ENCODE measurements around the gene C3AR1.
"Not testable (repeated sequence)": the region's sequence is repeated elsewhere in the genome, so short reads cannot be mapped to it uniquely, and the experiment has no call there.

The C3AR1 gene

DNA sequence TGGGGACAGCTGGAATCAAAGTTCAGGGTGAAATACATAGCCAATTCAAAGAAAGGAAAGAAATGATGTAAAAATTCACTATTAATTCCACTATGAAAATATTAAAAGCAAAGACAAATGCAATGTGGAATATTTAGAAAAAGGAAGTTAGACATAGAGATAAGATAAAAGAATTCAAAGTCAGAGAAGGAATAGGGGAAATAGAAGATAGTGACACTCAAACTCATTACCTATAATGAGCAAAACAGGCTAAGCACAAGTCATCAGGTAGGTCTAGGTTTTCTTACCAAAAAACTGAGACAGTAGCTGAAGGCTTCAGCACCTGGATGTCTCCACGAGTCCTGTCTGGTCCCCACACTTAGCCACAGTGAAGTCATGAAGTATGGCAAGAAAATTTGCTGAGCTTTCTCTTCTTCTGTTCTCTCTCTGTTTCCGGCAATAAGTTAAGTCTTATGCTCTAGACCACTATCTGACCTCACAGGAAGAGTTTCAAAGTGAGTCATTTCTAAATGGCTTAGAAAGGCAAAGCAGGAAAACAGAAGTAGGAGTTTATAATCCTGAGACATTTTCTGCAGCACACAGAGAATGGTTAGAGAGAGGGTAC lies at the start of gene C3AR1:
Gene C3AR1 (minus strand): TSS at position 369 of the 604 bp plus-strand sequence. CDS start 6,174 bp downstream, outside the sequence.
- TF ChIP-seq, protein P1, sequence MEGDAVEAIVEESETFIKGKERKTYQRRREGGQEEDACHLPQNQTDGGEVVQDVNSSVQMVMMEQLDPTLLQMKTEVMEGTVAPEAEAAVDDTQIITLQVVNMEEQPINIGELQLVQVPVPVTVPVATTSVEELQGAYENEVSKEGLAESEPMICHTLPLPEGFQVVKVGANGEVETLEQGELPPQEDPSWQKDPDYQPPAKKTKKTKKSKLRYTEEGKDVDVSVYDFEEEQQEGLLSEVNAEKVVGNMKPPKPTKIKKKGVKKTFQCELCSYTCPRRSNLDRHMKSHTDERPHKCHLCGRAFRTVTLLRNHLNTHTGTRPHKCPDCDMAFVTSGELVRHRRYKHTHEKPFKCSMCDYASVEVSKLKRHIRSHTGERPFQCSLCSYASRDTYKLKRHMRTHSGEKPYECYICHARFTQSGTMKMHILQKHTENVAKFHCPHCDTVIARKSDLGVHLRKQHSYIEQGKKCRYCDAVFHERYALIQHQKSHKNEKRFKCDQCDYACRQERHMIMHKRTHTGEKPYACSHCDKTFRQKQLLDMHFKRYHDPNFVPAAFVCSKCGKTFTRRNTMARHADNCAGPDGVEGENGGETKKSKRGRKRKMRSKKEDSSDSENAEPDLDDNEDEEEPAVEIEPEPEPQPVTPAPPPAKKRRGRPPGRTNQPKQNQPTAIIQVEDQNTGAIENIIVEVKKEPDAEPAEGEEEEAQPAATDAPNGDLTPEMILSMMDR (IDR thresholded peaks at IDR 0.05; ENCODE audit: low read depth, low read length): no peak
- no peak within 1 kb of the TSS for H3K4me3 ChIP-seq (ENCODE audit: low read depth, low read length)

DNA sequence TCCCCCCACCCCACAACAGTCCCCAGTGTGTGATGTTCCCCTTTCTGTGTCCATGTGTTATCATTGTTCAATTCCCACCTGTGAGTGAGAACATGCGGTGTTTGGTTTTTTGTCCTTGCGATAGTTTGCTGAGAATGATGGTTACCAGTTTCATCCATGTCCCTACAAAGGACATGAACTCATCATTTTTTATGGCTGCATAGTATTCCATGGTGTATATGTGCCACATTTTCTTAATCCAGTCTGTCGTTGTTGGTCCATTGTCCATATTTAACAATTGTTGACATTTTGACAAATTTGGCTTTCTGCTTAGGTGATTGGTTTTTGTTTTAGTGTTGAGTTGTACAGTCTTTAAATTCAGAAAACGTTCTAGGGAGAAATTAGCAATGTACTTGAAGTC lies 47.0 kb upstream of the C3AR1 start:
- not testable (repeated sequence) for H3K4me3 ChIP-seq (ENCODE audit: low read depth, low read length)

DNA sequence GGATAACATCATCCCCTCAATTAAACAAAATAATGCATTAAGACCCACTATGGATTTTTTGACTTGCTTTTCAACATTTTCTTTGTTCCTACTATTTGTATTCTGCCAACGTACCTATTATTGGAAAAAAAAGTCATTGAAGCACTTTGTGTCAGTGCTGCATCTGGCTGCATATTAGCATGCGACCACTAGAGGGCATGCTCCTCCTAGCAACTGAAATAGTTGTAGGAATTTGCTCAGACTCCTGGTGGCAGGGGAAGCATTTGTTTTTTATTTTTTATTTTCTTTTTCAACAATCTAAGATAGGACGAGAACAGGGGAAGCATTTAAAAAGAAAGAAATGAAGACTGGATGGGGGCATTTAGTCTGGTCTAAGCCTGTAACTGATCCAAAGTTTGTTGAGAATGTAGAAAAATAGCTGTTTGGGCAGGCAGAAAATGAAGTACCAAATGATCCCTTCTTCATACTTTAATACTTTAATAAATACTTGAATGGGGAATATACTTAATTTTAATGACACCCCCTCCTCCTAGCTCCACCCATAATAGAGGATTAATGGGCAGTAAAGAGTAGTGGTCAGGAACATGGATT lies 42.7 kb upstream of the C3AR1 start:
- TF ChIP-seq, protein P1 (IDR thresholded peaks at IDR 0.05; ENCODE audit: low read depth, low read length): peak; percentile 88
- H3K4me3 ChIP-seq (ENCODE audit: low read depth, low read length): 0 out of 2 replicates have a peak overlapping the region, but pooled peaks have one; percentile 9

DNA sequence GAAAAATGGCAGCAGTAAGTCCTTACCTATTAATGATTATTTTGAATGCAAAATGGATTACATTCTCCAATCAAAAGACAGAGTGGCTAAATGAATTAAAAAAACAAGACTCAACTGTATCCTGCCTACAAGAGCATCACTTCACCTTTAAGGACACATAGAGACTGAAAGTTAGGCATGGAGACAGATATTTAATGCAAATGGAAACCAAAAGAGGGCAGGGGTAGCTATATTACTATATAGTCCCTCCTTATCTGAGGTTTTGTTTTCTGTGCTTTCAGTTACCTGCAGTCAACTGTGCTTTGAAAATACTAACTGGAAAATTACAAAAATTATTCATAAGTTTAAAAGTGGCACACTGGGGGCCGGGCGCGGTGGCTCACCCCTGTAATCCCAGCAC lies 33.1 kb upstream of the C3AR1 start:
- no peak overlapping the region for H3K4me3 ChIP-seq (ENCODE audit: low read depth, low read length)
- TF ChIP-seq, protein P1 (IDR thresholded peaks at IDR 0.05; ENCODE audit: low read depth, low read length): no peak

DNA sequence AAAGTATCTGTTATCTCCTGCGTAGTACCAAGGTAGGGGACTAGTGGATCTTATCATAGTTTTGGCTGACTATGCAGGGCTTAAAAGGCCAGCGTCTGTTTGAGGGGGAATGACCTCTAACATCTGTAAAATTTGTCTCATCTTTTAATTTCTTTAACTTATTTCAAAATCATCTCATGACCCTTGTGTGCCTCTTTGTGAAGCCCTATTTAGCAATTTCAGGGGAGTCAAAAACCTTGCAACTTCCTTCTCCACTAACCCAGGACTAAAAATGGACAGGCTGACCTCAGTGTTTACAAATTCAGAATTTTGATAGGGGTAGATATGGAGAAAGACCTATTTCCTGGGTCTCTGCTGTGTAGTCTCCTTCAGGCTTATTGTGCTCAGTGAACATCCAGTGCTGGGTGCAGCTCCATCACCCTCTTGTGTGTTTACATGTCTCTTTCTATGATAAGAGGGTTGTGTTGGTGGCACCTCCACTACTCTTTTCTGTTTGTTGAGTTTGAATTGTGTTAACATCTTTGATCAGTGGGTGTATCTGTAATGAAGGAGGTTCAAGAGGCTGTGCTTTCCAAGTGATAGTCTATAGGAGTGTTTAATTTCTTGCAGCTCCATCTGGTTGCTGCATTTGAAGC lies 30.2 kb upstream of the C3AR1 start:
- TF ChIP-seq, protein P1 (IDR thresholded peaks at IDR 0.05; ENCODE audit: low read depth, low read length): no peak
- H3K4me3 ChIP-seq (ENCODE audit: low read depth, low read length): no peak overlapping the region

DNA sequence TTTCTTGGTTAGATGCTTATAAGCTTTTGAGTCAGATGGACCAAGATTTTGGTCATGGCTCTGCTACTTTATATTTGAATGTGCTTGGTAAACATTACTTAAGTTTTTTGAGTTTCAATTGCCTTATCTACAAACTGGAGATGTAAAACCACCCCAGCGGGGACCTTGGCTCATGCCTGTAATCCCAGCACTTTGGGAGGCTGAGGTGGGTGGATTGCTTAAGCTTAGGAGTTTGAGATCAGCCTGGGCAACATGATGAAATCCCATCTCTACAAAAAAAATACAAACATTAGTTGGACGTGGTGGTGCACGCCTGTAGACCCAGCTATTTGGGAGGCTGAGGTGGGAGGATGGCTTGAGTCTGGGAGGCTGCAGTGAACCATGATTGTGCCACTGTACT lies 27.1 kb upstream of the C3AR1 start:
- TF ChIP-seq, protein P1 (IDR thresholded peaks at IDR 0.05; ENCODE audit: low read depth, low read length): no peak
- H3K4me3 ChIP-seq (ENCODE audit: low read depth, low read length): no peak overlapping the region

DNA sequence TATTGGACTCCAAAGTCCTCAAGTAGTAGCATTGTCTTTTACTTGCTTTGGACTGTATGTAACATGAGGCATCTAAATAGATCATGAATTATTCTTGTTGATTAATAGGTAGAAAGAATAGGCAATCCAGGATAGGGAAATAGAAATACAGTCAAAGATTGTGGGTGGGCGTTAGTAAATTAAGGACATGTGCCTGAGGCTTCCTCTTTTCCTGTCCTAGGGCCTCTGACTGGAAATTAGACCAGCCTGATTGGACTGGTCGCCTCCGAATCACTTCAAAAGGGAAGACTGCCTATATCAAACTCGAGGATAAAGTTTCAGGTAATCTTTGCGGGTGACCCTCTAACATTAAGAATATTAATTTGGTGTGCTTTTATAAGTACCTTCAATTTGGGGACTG lies 23.6 kb upstream of the C3AR1 start:
- TF ChIP-seq, protein P1 (IDR thresholded peaks at IDR 0.05; ENCODE audit: low read depth, low read length): no peak
- no peak overlapping the region for H3K4me3 ChIP-seq (ENCODE audit: low read depth, low read length)

DNA sequence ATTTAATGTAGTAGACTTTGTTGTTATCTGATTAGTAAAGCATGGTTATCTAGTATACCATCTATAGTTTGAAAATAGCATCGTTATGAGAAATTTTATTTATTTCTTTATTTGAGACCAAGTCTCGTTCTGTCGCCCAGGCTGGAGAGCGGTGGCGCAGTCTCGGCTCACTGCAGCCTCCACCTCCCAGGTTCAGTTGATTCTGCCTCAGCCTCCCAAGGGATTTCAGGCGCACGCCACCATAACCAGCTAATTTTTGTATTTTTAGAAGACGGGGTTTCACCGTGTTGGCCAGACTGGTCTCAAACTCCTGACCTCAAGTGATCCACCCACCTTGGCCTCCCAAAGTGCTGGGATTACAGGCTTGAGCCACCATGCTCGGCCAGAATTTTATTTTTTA lies 23.1 kb upstream of the C3AR1 start:
- H3K4me3 ChIP-seq (ENCODE audit: low read depth, low read length): not testable (repeated sequence)

Data from WI38 (cell line).